NCI-H345 (cell line): ENCODE results near the gene EPC2.

Experiments used
- DNase-seq: peaks from one replicate; lab custom pipeline; 2025; lab: John Stamatoyannopoulos, UW

The EPC2 gene

GRCh38 chr2:148810081-148810480 is 165.5 kb downstream of the EPC2 start:
- DNase-seq: no peak

- no peak for DNase-seq
Observed at GRCh38 chr2:148812306-148812705, 167.8 kb downstream of the EPC2 start.

GRCh38 chr2:148813603-148814065 is 169.1 kb downstream of the EPC2 start:
- DNase-seq: no peak

- no peak for DNase-seq
Observed at GRCh38 chr2:148814143-148814859, 169.8 kb downstream of the EPC2 start.

- DNase-seq: no peak
Observed at GRCh38 chr2:148814860-148815419, 170.4 kb downstream of the EPC2 start.

- DNase-seq: no peak
Observed at GRCh38 chr2:148816176-148816575, 171.6 kb downstream of the EPC2 start.

- peak; percentile 43 for DNase-seq
Observed at GRCh38 chr2:148817210-148817708, 172.7 kb downstream of the EPC2 start.

GRCh38 chr2:148819019-148819585 is 174.6 kb downstream of the EPC2 start:
- no peak for DNase-seq

- DNase-seq: no peak
Observed at GRCh38 chr2:148824190-148824589, 179.6 kb downstream of the EPC2 start.

- DNase-seq: no peak
Observed at GRCh38 chr2:148826791-148827190, 182.2 kb downstream of the EPC2 start.

- no peak for DNase-seq
Observed at GRCh38 chr2:148828941-148829340, 184.4 kb downstream of the EPC2 start.

- no peak for DNase-seq
Observed at GRCh38 chr2:148829618-148830017, 185.1 kb downstream of the EPC2 start.

GRCh38 chr2:148832637-148833036 is 188.1 kb downstream of the EPC2 start:
- DNase-seq: no peak
